Activated CD4-positive, alpha-beta T cell treated with anti-CD3 and anti-CD28 coated beads, Interleukin-2, amount 10 ng/mL, durations not matched to agents 7 days and 5 days (primary cell): ENCODE data around the gene PIGB. TPM values are rescaled to one million over a fixed set of nuclear protein-coding genes. Genes with fewer than 3 reads are reported as not detected.
"Not testable (repeated sequence)": the region's sequence is repeated elsewhere in the genome, so short reads cannot be mapped to it uniquely, and the experiment has no call there.

Experiments
- CTCF ChIA-PET: fragments of 350-600 bp; sonication (Branson Sonifier 250); formaldehyde crosslinking; loops from one replicate; lab custom pipeline; 2021; ENCODE audit warnings: antibody characterized with exemption; lab: Charles Lee
- POLR2A ChIA-PET: fragments of 350-600 bp; sonication (Branson Sonifier 250); formaldehyde crosslinking; loops from one replicate; lab custom pipeline; 2021; ENCODE audit warnings: antibody characterized with exemption; lab: Charles Lee
- DNase-seq: peaks from one replicate; pipeline ENCODE4 v3.0.0-alpha.2; 2020
- H3K27ac Mint-ChIP-seq: one replicate; pipeline ENCODE4 v1.8.0; 2021; ENCODE audit warnings: mild to moderate bottlenecking, moderate library complexity, mixed read lengths
- H3K27me3 Mint-ChIP-seq: one replicate; pipeline ENCODE4 v1.8.0; 2021; ENCODE audit warnings: mixed read lengths
- H3K36me3 Mint-ChIP-seq: one replicate; pipeline ENCODE4 v1.8.0; 2021; ENCODE audit warnings: low read depth, mixed read lengths
- H3K4me1 Mint-ChIP-seq: one replicate; pipeline ENCODE4 v1.8.0; 2021; ENCODE audit warnings: mixed read lengths
- H3K4me3 Mint-ChIP-seq: one replicate; pipeline ENCODE4 v1.8.0; 2021; ENCODE audit warnings: mild to moderate bottlenecking, moderate library complexity, mixed read lengths
- H3K9me3 Mint-ChIP-seq: one replicate; pipeline ENCODE4 v1.8.0; 2021; ENCODE audit warnings: mixed read lengths
- microRNA-seq: library from miRNA; unstranded; fragments of <30 nt; microRNA quantifications from one replicate; pipeline ENCODE4 v1.2.0, GENCODE V29; 2021; ENCODE audit warnings: borderline microRNAs expressed, borderline replicate concordance
- total RNA-seq, 2 experiments: library from RNA; stranded (reverse); gene quantifications; one replicate each; pipeline ENCODE4 v1.2.3, GENCODE V29; 2021

The PIGB gene
- total RNA-seq, 2 experiments from 2014 or later = 22.2 to 23.4 TPM

- peaks cover 11% of the 10 kb centered on the region for H3K36me3 Mint-ChIP-seq
- H3K27me3 Mint-ChIP-seq = not testable (repeated sequence)
Measured at GRCh38 chr15:55400050-55400449, 81.0 kb downstream of the PIGB start.

DNA sequence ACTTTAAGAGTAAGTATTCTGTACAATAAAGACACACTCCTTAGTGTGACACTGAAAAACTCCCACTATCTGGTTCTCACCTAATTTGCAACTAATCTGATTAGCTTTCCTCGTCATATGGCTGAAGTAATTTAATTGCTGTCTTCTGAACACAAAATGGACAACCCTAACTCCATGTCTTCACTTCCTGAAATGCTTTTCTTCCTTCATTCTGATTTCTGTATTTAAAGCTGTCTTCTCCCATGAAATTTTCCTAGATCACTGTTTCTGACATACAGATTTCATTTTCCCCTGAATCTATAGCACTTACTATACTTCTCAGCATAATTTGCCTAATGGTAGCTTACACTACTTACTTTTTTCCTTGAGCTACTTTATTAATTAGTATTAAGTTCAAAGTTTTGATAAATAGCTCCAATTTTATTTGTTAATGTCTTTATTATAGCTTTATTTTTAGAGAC lies 82.8 kb downstream of the PIGB start:
- Mint-ChIP-seq H3K27me3 (no peaks in the 10 kb centered on the region), H3K4me1 (peaks cover 26% of the 10 kb centered on the region), H3K27ac (no peak overlapping the region), H3K4me3 (no peak overlapping the region), H3K36me3 (peaks cover 11% of the 10 kb centered on the region), H3K9me3 (no peaks in the 10 kb centered on the region)
- no peak for DNase-seq
- ChIA-PET CTCF (interaction anchor here (0.6 to 1.1 kb wide), 2 partner anchors 9 to 38 kb away, joined by 3 read pairs; no protein-coding TSS in a partner anchor), POLR2A (no interaction called here)

More at GRCh38 chr15:55400050-55400449, 81.0 kb downstream of the PIGB start:
- DNase-seq, POLR2A ChIA-PET, H3K9me3 Mint-ChIP-seq, H3K4me3 Mint-ChIP-seq, H3K27ac Mint-ChIP-seq: not testable (repeated sequence)
- H3K4me1 Mint-ChIP-seq = peaks cover 24% of the 10 kb centered on the region
- CTCF ChIA-PET = interaction anchor here (0.6 kb wide), 2 partner anchors 15 to 153 kb away, joined by 3 to 4 read pairs; no protein-coding TSS in a partner anchor

DNA sequence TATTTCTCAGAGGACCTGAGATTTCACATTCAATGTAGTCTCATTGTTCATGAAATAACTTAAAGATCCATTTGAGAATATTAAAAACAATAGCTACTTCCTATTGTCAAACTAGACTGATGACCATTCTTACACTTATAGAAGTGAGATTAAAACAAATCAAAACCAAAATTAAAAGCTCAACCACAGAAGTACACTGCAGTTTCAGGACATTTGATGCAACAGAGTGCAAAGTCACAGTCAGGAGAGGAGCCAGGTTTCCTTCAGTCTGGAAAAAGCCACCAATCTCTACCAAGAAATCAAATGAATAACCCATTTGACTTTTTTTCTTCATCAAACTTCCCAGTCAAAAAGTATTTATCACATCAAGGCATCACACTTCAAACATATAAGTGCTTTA lies 83.7 kb downstream of the PIGB start:
- H3K9me3 Mint-ChIP-seq = no peaks in the 10 kb centered on the region
- no peak for DNase-seq
- ChIA-PET CTCF (no interaction called here), POLR2A (no interaction called here)
- peak overlapping the region; percentile 14 for H3K27ac Mint-ChIP-seq
- H3K4me3 Mint-ChIP-seq = no peak overlapping the region
- no peaks in the 10 kb centered on the region for H3K27me3 Mint-ChIP-seq
- peaks cover 32% of the 10 kb centered on the region for H3K4me1 Mint-ChIP-seq
- peaks cover 11% of the 10 kb centered on the region for H3K36me3 Mint-ChIP-seq

DNA sequence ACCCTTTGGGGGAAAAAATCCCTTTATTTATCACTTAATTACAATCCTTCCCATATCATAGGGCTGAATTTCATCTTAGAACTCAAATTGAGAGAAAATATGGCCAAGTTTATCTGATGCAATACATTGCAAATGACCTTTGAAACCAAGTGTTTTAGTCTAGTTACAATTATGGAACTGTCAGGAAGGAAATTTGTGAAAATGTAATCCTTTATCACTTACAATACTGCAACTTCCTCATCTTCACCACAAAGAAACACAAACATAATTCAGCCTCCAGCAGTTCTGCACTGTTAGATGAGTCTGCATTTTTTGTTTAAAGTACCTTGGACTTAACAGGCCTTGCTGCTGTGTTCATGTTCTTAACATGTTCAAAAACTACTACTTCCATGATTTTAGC lies 84.5 kb downstream of the PIGB start:
- H3K9me3 Mint-ChIP-seq = no peaks in the 10 kb centered on the region
- no peak overlapping the region for H3K27ac Mint-ChIP-seq
- peaks cover 6% of the 10 kb centered on the region for H3K36me3 Mint-ChIP-seq
- H3K4me3 Mint-ChIP-seq = no peak overlapping the region
- peaks cover 35% of the 10 kb centered on the region for H3K4me1 Mint-ChIP-seq
- H3K27me3 Mint-ChIP-seq = no peaks in the 10 kb centered on the region
- ChIA-PET POLR2A (no interaction called here), CTCF (interaction anchor here (1.6 kb wide), 1 partner anchor 9 kb away, joined by 3 read pairs; no protein-coding TSS in a partner anchor)
- no peak for DNase-seq

Small RNAs within 50 kb of the gene (microRNA-seq; reads per million reads assigned to microRNA genes)
- gene MIR628 = 17.1 reads per million, percentile 47 among the genes with 10 or more reads in this experiment

Other genes with a start within 250 kb of the PIGB start
- gene RSL24D1, start 122.3 kb upstream of the PIGB start, total RNA-seq = 10 to 100 TPM; 78.6 to 81.2 TPM
- 10 to 100 TPM; 63.4 to 65.8 TPM for gene RAB27A, start 29.4 kb upstream of the PIGB start, total RNA-seq
- 10 to 100 TPM; 11.0 to 11.4 TPM for gene PIGBOS1, start 99 bp upstream of the PIGB start, total RNA-seq
- gene CCPG1, start 89.1 kb downstream of the PIGB start, total RNA-seq = 10 to 100 TPM; 13.0 to 13.1 TPM
- under 1 TPM in 1 of 2 experiments, not detected in 1; 0.60 TPM for gene PIERCE2, start 89.3 kb downstream of the PIGB start, total RNA-seq
- not detected for gene DNAAF4, start 189.0 kb downstream of the PIGB start, total RNA-seq